OCI-LY1 (cell line): ENCODE results near the gene NR6A1.
"Not testable (repeated sequence)": the region's sequence is repeated elsewhere in the genome, so short reads cannot be mapped to it uniquely, and the experiment has no call there.

Experiments
- EZH2 ChIP-seq: fragments of 200-600 bp; sonication (generic), shearing (Covaris generic); IDR thresholded peaks from 2 replicates; pipeline ENCODE4 v1.8.0; 2017; ENCODE audit warnings: borderline replicate concordance, mixed run types, mild to moderate bottlenecking, antibody characterized with exemption, low read length, moderate library complexity, mixed read lengths
- TF ChIP-seq, protein P1 (sequence below): fragments of 200-600 bp; sonication (generic), shearing (Covaris generic); IDR thresholded peaks from 2 replicates; pipeline ENCODE4 v1.5.1; 2017; ENCODE audit warnings: mild to moderate bottlenecking, antibody characterized with exemption, low read length, moderate library complexity, mixed read lengths

DNA sequence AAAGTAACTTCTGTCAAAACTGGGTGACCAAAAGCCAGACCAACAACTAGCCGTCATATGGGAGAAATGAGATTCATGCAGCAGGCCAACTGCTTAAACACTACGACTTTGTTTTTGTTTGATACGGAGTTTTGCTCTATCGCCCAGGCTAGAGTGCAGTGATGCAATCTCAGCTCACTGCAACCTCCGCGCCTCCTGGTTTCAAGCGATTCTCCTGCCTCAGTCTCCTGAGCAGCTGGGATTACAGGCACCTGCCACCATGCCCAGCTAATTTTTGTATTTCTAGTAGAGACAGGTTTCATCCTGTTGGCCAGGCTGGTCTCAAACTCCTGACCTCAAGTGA lies 36.4 kb downstream of the NR6A1 start:
- TF ChIP-seq EZH2 = not testable (repeated sequence)
- TF ChIP-seq, protein P1, sequence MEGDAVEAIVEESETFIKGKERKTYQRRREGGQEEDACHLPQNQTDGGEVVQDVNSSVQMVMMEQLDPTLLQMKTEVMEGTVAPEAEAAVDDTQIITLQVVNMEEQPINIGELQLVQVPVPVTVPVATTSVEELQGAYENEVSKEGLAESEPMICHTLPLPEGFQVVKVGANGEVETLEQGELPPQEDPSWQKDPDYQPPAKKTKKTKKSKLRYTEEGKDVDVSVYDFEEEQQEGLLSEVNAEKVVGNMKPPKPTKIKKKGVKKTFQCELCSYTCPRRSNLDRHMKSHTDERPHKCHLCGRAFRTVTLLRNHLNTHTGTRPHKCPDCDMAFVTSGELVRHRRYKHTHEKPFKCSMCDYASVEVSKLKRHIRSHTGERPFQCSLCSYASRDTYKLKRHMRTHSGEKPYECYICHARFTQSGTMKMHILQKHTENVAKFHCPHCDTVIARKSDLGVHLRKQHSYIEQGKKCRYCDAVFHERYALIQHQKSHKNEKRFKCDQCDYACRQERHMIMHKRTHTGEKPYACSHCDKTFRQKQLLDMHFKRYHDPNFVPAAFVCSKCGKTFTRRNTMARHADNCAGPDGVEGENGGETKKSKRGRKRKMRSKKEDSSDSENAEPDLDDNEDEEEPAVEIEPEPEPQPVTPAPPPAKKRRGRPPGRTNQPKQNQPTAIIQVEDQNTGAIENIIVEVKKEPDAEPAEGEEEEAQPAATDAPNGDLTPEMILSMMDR = not testable (repeated sequence)
